GM12878 (cell line): Measurements from ENCODE around the gene TGFBR1. TPM values are rescaled to one million over a fixed set of nuclear protein-coding genes. Genes with fewer than 3 reads are reported as not detected.

Experiments used
- BHLHE40 ChIP-seq, 2 experiments: fragments of 450-650 bp in 1 of 2; IDR thresholded peaks; 2 replicates each; pipeline ENCODE4 v1.6.1; 2011 to 2017; ENCODE audit warnings: low read depth in 2 of 2, borderline replicate concordance in 1 of 2, improper control_type of control experiment in 1 of 2, low read length in 1 of 2, mild to moderate bottlenecking in 1 of 2
- CHD1 ChIP-seq: IDR thresholded peaks from 2 replicates; pipeline ENCODE4 v1.6.1; 2012; ENCODE audit warnings: low read depth, low read length, improper control_type of control experiment
- CREB1 ChIP-seq: IDR thresholded peaks from 2 replicates; pipeline ENCODE4 v1.6.1; 2012; ENCODE audit warnings: low read depth, mild to moderate bottlenecking, inconsistent platforms
- CUX1 ChIP-seq: IDR thresholded peaks from 2 replicates; pipeline ENCODE4 v1.6.1; 2012; ENCODE audit warnings: improper control_type of control experiment, low read depth, low read length; ENCODE audit not compliant: insufficient replicate concordance
- EGR1 ChIP-seq, 2 experiments: IDR thresholded peaks; 1 replicate in 1 of 2; 2 replicates in 1 of 2; pipeline ENCODE4 v1.6.1; 2011 to 2012; ENCODE audit warnings: low read depth in 2 of 2, low read length in 2 of 2, borderline replicate concordance in 1 of 2, mild to moderate bottlenecking in 1 of 2, moderate library complexity in 1 of 2
- GABPA ChIP-seq: IDR thresholded peaks from 2 replicates; pipeline ENCODE4 v1.6.1; 2014; ENCODE audit warnings: antibody characterized with exemption, low read depth, mild to moderate bottlenecking, inconsistent platforms
- JUND ChIP-seq: IDR thresholded peaks from 2 replicates; pipeline ENCODE4 v1.6.1; 2012; ENCODE audit warnings: low read depth, mild to moderate bottlenecking, low read length, improper control_type of control experiment, moderate library complexity
- MEF2B ChIP-seq: fragments of 450-650 bp; IDR thresholded peaks from 2 replicates; pipeline ENCODE4 v1.6.1; 2018; ENCODE audit warnings: mild to moderate bottlenecking, moderate library complexity; ENCODE audit not compliant: partially characterized antibody, poor library complexity, severe bottlenecking
- NR2C2 ChIP-seq: IDR thresholded peaks from 2 replicates; pipeline ENCODE4 v1.6.1; 2011; ENCODE audit warnings: borderline replicate concordance, low read depth; ENCODE audit not compliant: control insufficient read depth, insufficient read length
- RUNX3 ChIP-seq: IDR thresholded peaks from 2 replicates; pipeline ENCODE4 v1.6.1; 2012; ENCODE audit warnings: low read length, inconsistent platforms
- SIN3A ChIP-seq: IDR thresholded peaks from 2 replicates; pipeline ENCODE4 v1.6.1; 2012; ENCODE audit warnings: low read depth, low read length, improper control_type of control experiment
- SP1 ChIP-seq: IDR thresholded peaks from one replicate; pipeline ENCODE4 v1.6.1; 2011; ENCODE audit warnings: low read depth, low read length
- SREBF2 ChIP-seq: IDR thresholded peaks from 2 replicates; pipeline ENCODE4 v1.6.1; 2012; ENCODE audit warnings: mild to moderate bottlenecking, low read length
- SUZ12 ChIP-seq: fragments of 200-600 bp; sonication (generic); IDR thresholded peaks from one replicate; pipeline ENCODE4 v1.6.1; 2018; ENCODE audit warnings: antibody characterized with exemption, mild to moderate bottlenecking; ENCODE audit not compliant: unreplicated experiment
- TCF3 ChIP-seq: IDR thresholded peaks from 2 replicates; pipeline ENCODE4 v1.6.1; 2012; ENCODE audit warnings: low read depth, mild to moderate bottlenecking, low read length, borderline replicate concordance; ENCODE audit not compliant: insufficient read depth
- USF2 ChIP-seq: IDR thresholded peaks from 2 replicates; pipeline ENCODE4 v1.6.1; 2011; ENCODE audit warnings: low read depth, low read length, improper control_type of control experiment, borderline replicate concordance
- ZBTB33 ChIP-seq: fragments of 450-650 bp; IDR thresholded peaks from 2 replicates; pipeline ENCODE4 v1.6.1; 2017; ENCODE audit warnings: mild to moderate bottlenecking
- ZBTB4 ChIP-seq: fragments of 450-650 bp; formaldehyde crosslinking; IDR thresholded peaks from 2 replicates; pipeline ENCODE4 v1.4.0; 2022; ENCODE audit warnings: mild to moderate bottlenecking, moderate library complexity
- polyA plus RNA-seq, 11 experiments: library from polyadenylated mRNA; depleted of rRNA in 4 of 11; unstranded in 6 of 11; stranded (reverse) in 5 of 11; fragments of >200 nt; fragmentation: Nextera tagmentation in 4 of 11; fragmentation: Illumina TruSeq in 1 of 11; extraction: Ambion mirVana in 4 of 11; extraction: Trizol in 1 of 11; gene quantifications; 1 replicate in 1 of 11; 2 replicates in 10 of 11; pipeline versions ENCODE4 v1.2.1 to v1.2.3, GENCODE V29; 2011 to 2016; ENCODE audit warnings: inconsistent platforms in 2 of 11, missing spikeins in 2 of 11, low read depth in 1 of 11
- total RNA-seq, 4 experiments: library from RNA; depleted of rRNA in 3 of 4; stranded (reverse); fragments of >200 nt in 3 of 4; fragmentation: Illumina TruSeq in 1 of 4; extraction: Trizol in 1 of 4; gene quantifications; 2 replicates each; pipeline versions ENCODE4 v1.2.1 to v1.2.3, GENCODE V29; 2013 to 2021

TGFBR1 gene
- total and polyA plus RNA-seq, 10 of the 15 experiments (the other 5 are each of a cell fraction or from before 2014, with no cell fraction given): 2.9 to 27.2 (median 16.6) TPM

GRCh38 chr9:99118782-99119466, 14.0 kb downstream of the TGFBR1 start (continued):
- peak; percentile 45; the same call in 1 of the 2 replicates for TF ChIP-seq CREB1
- TF ChIP-seq SIN3A: no peak
- no peak for TF ChIP-seq SUZ12
- TF ChIP-seq TCF3: peak; percentile 74; the same call in 1 of the 2 replicates
- TF ChIP-seq USF2: no peak
- no peak for TF ChIP-seq CHD1
- peak; percentile 97 for TF ChIP-seq RUNX3
- TF ChIP-seq SREBF2: no peak
- TF ChIP-seq MEF2B: no peak
- no peak for TF ChIP-seq JUND
- peak; percentile 17 for TF ChIP-seq SP1
- no peak for TF ChIP-seq ZBTB4
- TF ChIP-seq EGR1 (IDR thresholded peaks at IDR 0.05; ENCODE audit: borderline replicate concordance in 1 of 2, low read depth in 2 of 2, low read length in 2 of 2): no peak
- no peak for TF ChIP-seq CUX1
- TF ChIP-seq GABPA: no peak
- peak; percentile 54 to 61; a peak in 2 of 4 replicates for TF ChIP-seq BHLHE40 (IDR thresholded peaks at IDR 0.05; ENCODE audit: borderline replicate concordance in 1 of 2, low read depth in 2 of 2, low read length in 1 of 2)
- no peak for TF ChIP-seq NR2C2
- TF ChIP-seq ZBTB33: no peak
